Measurements from ENCODE around the gene VPS13D. TPM values are rescaled to one million over a fixed set of nuclear protein-coding genes. Genes with fewer than 3 reads are reported as not detected.

The VPS13D gene
- total and polyA plus RNA-seq, 10 of the 15 experiments (the other 5 are each of a cell fraction or from before 2014, with no cell fraction given), result 1.4 to 16.9 (median 8.5) TPM

- no peak for TF ChIP-seq SMAD1 (IDR thresholded peaks at IDR 0.05; ENCODE audit: low read depth, partially characterized antibody)
Measured at GRCh38 chr1:12426030-12426429, 196.2 kb downstream of the VPS13D start (continued).

GRCh38 chr1:12428334-12428733, 198.5 kb downstream of the VPS13D start:
- ChIA-PET CTCF (interaction anchor here (2.0 kb wide), 1 partner anchor 21 kb away, joined by 5 read pairs; no protein-coding TSS in a partner anchor), SMC1A (ENCODE audit: uncharacterized antibody, unreplicated experiment) (interaction anchor here (0.9 kb wide), 1 partner anchor 13 kb away, joined by 3 read pairs; no protein-coding TSS in a partner anchor), RAD21 (ENCODE audit: unreplicated experiment) (no interaction called here), POLR2A (no interaction called here)
- BruUV-seq (replicated peaks), result no TSS peak
- peaks cover under 1% of the 10 kb centered on the region for H3K4me1 ChIP-seq (ENCODE audit: control insufficient read depth, insufficient read depth, low read length)
- intact Hi-C loops (cut with micrococcal nuclease; ENCODE audit: unreplicated experiment), result no loop called here
- WGBS (ENCODE audit: insufficient coverage, insufficient replicate concordance, low lambda C conversion rate, missing lambda C conversion rate), result 98% methylated on average over 4 of the region's 4 CpGs
- H2AFZ ChIP-seq (ENCODE audit: control insufficient read depth, low read depth, low read length), result no peak overlapping the region
- no peaks in the 10 kb centered on the region for H3K27me3 ChIP-seq (replicated peaks in 1 of 2; ENCODE audit: control insufficient read depth in 2 of 2, insufficient read depth in 2 of 2, low read length in 1 of 2)
- H3K27ac ChIP-seq (ENCODE audit: control insufficient read depth, insufficient read depth), result no peak overlapping the region
- FAIRE-seq (peak; percentile 35), DNase-seq (ENCODE audit: low read depth, low spot score) (no peak), ATAC-seq (no peak)
- no peaks in the 10 kb centered on the region for H3K79me2 ChIP-seq (ENCODE audit: control insufficient read depth, insufficient read depth, low read length)
- H3K9me3 ChIP-seq (replicated peaks; ENCODE audit: control insufficient read depth, insufficient read depth, low read length), result no peaks in the 10 kb centered on the region
- H3K4me2 ChIP-seq (ENCODE audit: control insufficient read depth, insufficient read depth), result no peak overlapping the region
- no peaks in the 10 kb centered on the region for H3K36me3 ChIP-seq (ENCODE audit: control insufficient read depth in 2 of 2, insufficient read depth in 2 of 2, low read length in 1 of 2)
- H4K20me1 ChIP-seq (ENCODE audit: control insufficient read depth, insufficient read depth), result peaks cover 2% of the 10 kb centered on the region; the same call in 1 of the 2 replicates
- TF ChIP-seq SREBF1 (IDR thresholded peaks at IDR 0.05; ENCODE audit: low read length) (no peak), NFYB (IDR thresholded peaks at IDR 0.05; ENCODE audit: insufficient read depth, low read depth, low read length) (no peak), SIN3A (IDR thresholded peaks at IDR 0.05; ENCODE audit: low read depth, low read length) (no peak), BCL3 (IDR thresholded peaks at IDR 0.05; ENCODE audit: borderline replicate concordance, insufficient read depth, low read depth, low read length, poor library complexity, severe bottlenecking) (no peak), DPF2 (IDR thresholded peaks at IDR 0.05) (no peak), SPI1 (IDR thresholded peaks at IDR 0.05; ENCODE audit: borderline replicate concordance, insufficient read depth, low read depth, low read length) (no peak), E2F4 (IDR thresholded peaks at IDR 0.05; ENCODE audit: low read depth, low read length) (no peak), SMAD1 (IDR thresholded peaks at IDR 0.05; ENCODE audit: low read depth, partially characterized antibody) (no peak), TCF3 (IDR thresholded peaks at IDR 0.05; ENCODE audit: borderline replicate concordance, insufficient read depth, low read depth, low read length) (no peak), CHD4 (IDR thresholded peaks at IDR 0.05) (no peak)
- in situ Hi-C loops (cut with MboI), result no loop called here
- no peak overlapping the region for H3K4me3 ChIP-seq
- no peak overlapping the region for H3K9ac ChIP-seq (ENCODE audit: control insufficient read depth, insufficient read depth, low read length)
